Measurements from ENCODE around the gene FOXJ1.

- no peak for TF ChIP-seq CTCF (IDR thresholded peaks at IDR 0.05)
- TF ChIP-seq POLR2A (IDR thresholded peaks at IDR 0.05): no peak
Measured at GRCh38 chr17:76122431-76123190, 18.4 kb downstream of the FOXJ1 start.
